SU-DHL-6 (cell line): ENCODE results near the gene DLL1.

Experiments used
- EZH2phosphoT487 ChIP-seq: fragments of 200-600 bp; sonication (generic), shearing (Covaris generic); conservative IDR thresholded peaks from 2 replicates; pipeline ENCODE4 v1.6.1; 2018; ENCODE audit warnings: mild to moderate bottlenecking, antibody characterized with exemption, low read length, moderate library complexity, mixed read lengths
- TF ChIP-seq, protein P1 (sequence below): fragments of 200-600 bp; sonication (generic); IDR thresholded peaks from one replicate; pipeline ENCODE4 v1.5.1; 2017; ENCODE audit warnings: antibody characterized with exemption, mild to moderate bottlenecking, low read length, moderate library complexity; ENCODE audit not compliant: insufficient read depth, poor library complexity, severe bottlenecking

- TF ChIP-seq, protein P1, sequence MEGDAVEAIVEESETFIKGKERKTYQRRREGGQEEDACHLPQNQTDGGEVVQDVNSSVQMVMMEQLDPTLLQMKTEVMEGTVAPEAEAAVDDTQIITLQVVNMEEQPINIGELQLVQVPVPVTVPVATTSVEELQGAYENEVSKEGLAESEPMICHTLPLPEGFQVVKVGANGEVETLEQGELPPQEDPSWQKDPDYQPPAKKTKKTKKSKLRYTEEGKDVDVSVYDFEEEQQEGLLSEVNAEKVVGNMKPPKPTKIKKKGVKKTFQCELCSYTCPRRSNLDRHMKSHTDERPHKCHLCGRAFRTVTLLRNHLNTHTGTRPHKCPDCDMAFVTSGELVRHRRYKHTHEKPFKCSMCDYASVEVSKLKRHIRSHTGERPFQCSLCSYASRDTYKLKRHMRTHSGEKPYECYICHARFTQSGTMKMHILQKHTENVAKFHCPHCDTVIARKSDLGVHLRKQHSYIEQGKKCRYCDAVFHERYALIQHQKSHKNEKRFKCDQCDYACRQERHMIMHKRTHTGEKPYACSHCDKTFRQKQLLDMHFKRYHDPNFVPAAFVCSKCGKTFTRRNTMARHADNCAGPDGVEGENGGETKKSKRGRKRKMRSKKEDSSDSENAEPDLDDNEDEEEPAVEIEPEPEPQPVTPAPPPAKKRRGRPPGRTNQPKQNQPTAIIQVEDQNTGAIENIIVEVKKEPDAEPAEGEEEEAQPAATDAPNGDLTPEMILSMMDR: no peak
- no peak for TF ChIP-seq EZH2phosphoT487
Observed at GRCh38 chr6:170296423-170296745, 5.5 kb upstream of the DLL1 start.
